Stomach (tissue), 9 donors: ENCODE results near the gene PPP1CA. TPM values are rescaled to one million over a fixed set of nuclear protein-coding genes. Genes with fewer than 3 reads are reported as not detected.
"Not testable (repeated sequence)": the region's sequence is repeated elsewhere in the genome, so short reads cannot be mapped to it uniquely, and the experiment has no call there.

Source experiments
- DNase-seq, 2 donors: peaks; one replicate each; pipeline versions ENCODE4 v3.0.0 to v3.0.0-alpha.2; 2013 to 2019
- H3K27ac ChIP-seq, 5 donors: fragments of 200-600 bp in 4 of 5; sonication (generic) in 4 of 5; one replicate each; pipeline ENCODE4 v1.5.1; 2013 to 2019; ENCODE audit warnings: mild to moderate bottlenecking in 1 of 5, moderate library complexity in 1 of 5
- H3K27me3 ChIP-seq, 3 donors: fragments of 200-600 bp; sonication (generic); one replicate each; pipeline ENCODE4 v1.5.1; 2017 to 2019; ENCODE audit warnings: mixed run types in 1 of 3
- H3K36me3 ChIP-seq, 4 donors: fragments of 200-600 bp; sonication (generic); 1 replicate in 3 of 4; 2 replicates in 1 of 4; pipeline ENCODE4 v1.5.1; 2016 to 2019
- H3K4me1 ChIP-seq, 4 donors: fragments of 200-600 bp; sonication (generic); one replicate each; pipeline ENCODE4 v1.5.1; 2016 to 2019
- H3K4me3 ChIP-seq, 4 donors: fragments of 200-600 bp; sonication (generic) in 3 of 4; one replicate each; pipeline ENCODE4 v1.5.1; 2016 to 2019; ENCODE audit warnings: mild to moderate bottlenecking in 1 of 4
- H3K9me3 ChIP-seq, 4 donors: fragments of 200-600 bp; sonication (generic); one replicate each; pipeline ENCODE4 v1.5.1; 2016 to 2019
- EP300 ChIP-seq: sonication (generic); formaldehyde crosslinking; IDR thresholded peaks from one replicate; pipeline ENCODE4 v1.6.1; 2017; ENCODE audit warnings: antibody characterized with exemption
- POLR2A ChIP-seq, 4 donors: fragments of 450-650 bp; IDR thresholded peaks; one replicate each; pipeline ENCODE4 v1.6.1; 2016; ENCODE audit warnings: antibody characterized with exemption in 4 of 4, control low read depth in 2 of 4, mild to moderate bottlenecking in 1 of 4, moderate library complexity in 1 of 4
- POLR2AphosphoS5 ChIP-seq, 3 donors: sonication (generic); formaldehyde crosslinking; IDR thresholded peaks; one replicate each; pipeline ENCODE4 v1.6.1; 2016; ENCODE audit warnings: antibody characterized with exemption in 3 of 3
- WGBS, 5 donors: extraction: QIAGEN DNeasy Blood & Tissue Kit in 3 of 5; methylation state at CpG; one replicate each; pipeline versions ENCODE4 v1.1.5 to v1.1.7; 2013 to 2018; 5-methylcytosine and 5-hydroxymethylcytosine counted together
- intact Hi-C: fragments of 100-400 bp; cut with DNase I; formaldehyde crosslinking; loops from one replicate; pipeline ENCODE4 v1.15.1; 2023; ENCODE audit warnings: low total_unique reads
- polyA plus RNA-seq, 3 donors: library from polyadenylated mRNA; stranded (reverse); fragments of 200-250 nt; gene quantifications; one replicate each; pipeline ENCODE4 v1.2.3, GENCODE V29; 2013
- total RNA-seq, 5 donors: library from RNA; depleted of rRNA; stranded (reverse); fragments of >200 nt; gene quantifications; one replicate each; pipeline versions ENCODE4 v1.1.0 to v1.2.3, GENCODE V29; 2014 to 2016
- TF ChIP-seq, protein P1 (sequence below), 7 experiments: fragments of 450-650 bp in 4 of 7; fragments of 200-600 bp in 3 of 7; sonication (generic) in 3 of 7; IDR thresholded peaks; one replicate each; pipeline ENCODE4 v1.5.1; 2016 to 2019; ENCODE audit warnings: antibody characterized with exemption in 7 of 7, control low read depth in 2 of 7, mild to moderate bottlenecking in 1 of 7
- donor health status: healthy with polysubstance abuse.
- donor health status: Bipolar disorder and iron deficiency.
- donor health status: healthy.

The PPP1CA gene
- total and polyA plus RNA-seq, 8 donors, result 28.6 to 229 (median 107) TPM

DNA sequence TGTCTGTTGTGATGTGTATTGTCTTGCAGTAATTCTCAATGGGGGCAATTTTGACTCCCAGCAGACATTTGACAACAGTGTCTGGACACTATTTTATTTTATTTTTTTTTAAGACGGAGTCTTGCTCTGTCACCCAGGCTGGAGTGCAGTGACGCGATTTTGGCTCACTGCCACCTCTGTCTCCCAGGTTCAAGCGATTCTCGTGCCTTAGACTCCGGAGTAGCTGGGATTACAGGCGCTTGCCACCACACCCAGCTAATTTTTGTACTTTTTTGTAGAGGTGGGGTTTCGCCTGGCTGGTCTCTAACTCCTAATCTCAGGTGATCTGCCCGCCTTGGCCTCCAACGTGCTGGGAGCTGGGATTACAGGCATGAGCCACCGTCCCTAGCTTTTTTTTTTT, 28.1 kb upstream of the PPP1CA start:
- H3K4me1 ChIP-seq, result peaks cover 20 to 40% (median 29%) of the 10 kb centered on the region in 4 donors
- H3K36me3 ChIP-seq, result peaks cover 36 to 53% (median 48%) of the 10 kb centered on the region in 4 donors
- H3K27me3 ChIP-seq, result no peaks in the 10 kb centered on the region
- peak overlapping the region in 3 of 4 donors; percentile 80 to 97 (median 86) for H3K4me3 ChIP-seq
- peak overlapping the region in 3 of 5 donors; percentile 95 to 98 (median 96) for H3K27ac ChIP-seq
- WGBS, 5 donors, result 48 to 72% (median 64%) methylated on average over 11 of the region's 11 CpGs
- no peak for TF ChIP-seq POLR2A (IDR thresholded peaks at IDR 0.05)
- TF ChIP-seq, protein P1, sequence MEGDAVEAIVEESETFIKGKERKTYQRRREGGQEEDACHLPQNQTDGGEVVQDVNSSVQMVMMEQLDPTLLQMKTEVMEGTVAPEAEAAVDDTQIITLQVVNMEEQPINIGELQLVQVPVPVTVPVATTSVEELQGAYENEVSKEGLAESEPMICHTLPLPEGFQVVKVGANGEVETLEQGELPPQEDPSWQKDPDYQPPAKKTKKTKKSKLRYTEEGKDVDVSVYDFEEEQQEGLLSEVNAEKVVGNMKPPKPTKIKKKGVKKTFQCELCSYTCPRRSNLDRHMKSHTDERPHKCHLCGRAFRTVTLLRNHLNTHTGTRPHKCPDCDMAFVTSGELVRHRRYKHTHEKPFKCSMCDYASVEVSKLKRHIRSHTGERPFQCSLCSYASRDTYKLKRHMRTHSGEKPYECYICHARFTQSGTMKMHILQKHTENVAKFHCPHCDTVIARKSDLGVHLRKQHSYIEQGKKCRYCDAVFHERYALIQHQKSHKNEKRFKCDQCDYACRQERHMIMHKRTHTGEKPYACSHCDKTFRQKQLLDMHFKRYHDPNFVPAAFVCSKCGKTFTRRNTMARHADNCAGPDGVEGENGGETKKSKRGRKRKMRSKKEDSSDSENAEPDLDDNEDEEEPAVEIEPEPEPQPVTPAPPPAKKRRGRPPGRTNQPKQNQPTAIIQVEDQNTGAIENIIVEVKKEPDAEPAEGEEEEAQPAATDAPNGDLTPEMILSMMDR (IDR thresholded peaks at IDR 0.05), result no peak
- no peak for TF ChIP-seq POLR2AphosphoS5 (IDR thresholded peaks at IDR 0.05)
- TF ChIP-seq EP300, result no peak
- no peaks in the 10 kb centered on the region for H3K9me3 ChIP-seq
- DNase-seq, result no peak
- intact Hi-C loops, result loop anchor here (10.0 kb wide), 1 partner anchor 75 kb away; the partner anchor contains the start of genes CDK2AP2 and PITPNM1

DNA sequence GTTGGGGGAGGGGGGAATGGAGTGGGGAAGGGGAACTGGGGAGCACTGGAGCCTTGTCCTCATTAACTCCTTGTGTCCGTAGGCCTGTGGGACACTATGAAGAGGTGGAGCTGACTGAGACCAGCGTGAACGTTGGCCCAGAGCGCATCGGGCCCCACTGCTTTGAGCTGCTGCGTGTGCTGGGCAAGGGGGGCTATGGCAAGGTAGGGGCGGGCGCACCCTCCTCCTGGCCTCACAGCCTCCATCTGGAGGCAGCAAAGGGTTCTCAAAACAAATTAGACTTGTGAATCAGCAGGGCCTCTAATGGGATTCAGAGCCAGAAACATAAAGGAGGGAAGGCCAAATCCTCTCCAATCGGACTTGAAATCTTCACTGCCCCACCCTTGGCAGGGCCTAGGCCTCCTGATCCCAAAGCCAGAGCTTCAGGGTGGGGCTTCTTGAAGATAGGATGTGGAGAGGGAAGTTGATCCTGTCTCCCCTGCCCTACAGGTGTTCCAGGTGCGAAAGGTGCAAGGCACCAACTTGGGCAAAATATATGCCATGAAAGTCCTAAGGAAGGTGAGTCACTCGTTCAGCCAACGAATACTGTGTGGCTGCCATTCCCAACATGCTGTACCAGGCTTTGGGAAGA, 27.5 kb upstream of the PPP1CA start:
- peak overlapping the region; percentile 80 to 97 (median 90) for H3K4me3 ChIP-seq
- H3K27ac ChIP-seq, result peak overlapping the region; percentile 91 to 98 (median 95)
- no peaks in the 10 kb centered on the region for H3K9me3 ChIP-seq
- TF ChIP-seq, protein P1 (IDR thresholded peaks at IDR 0.05), result no peak
- TF ChIP-seq EP300, result no peak
- no peak for TF ChIP-seq POLR2AphosphoS5 (IDR thresholded peaks at IDR 0.05)
- no peak for TF ChIP-seq POLR2A (IDR thresholded peaks at IDR 0.05)
- H3K27me3 ChIP-seq, result no peaks in the 10 kb centered on the region
- peaks cover 30 to 47% (median 42%) of the 10 kb centered on the region in 4 donors for H3K36me3 ChIP-seq
- H3K4me1 ChIP-seq, result peaks cover 20 to 35% (median 26%) of the 10 kb centered on the region in 4 donors
- intact Hi-C loops, result no loop called here
- peak in 1 of 2 donors; percentile 41 for DNase-seq
- 20 to 45% (median 36%) methylated on average over 9 to 12 of the region's 12 CpGs for WGBS, 5 donors

DNA sequence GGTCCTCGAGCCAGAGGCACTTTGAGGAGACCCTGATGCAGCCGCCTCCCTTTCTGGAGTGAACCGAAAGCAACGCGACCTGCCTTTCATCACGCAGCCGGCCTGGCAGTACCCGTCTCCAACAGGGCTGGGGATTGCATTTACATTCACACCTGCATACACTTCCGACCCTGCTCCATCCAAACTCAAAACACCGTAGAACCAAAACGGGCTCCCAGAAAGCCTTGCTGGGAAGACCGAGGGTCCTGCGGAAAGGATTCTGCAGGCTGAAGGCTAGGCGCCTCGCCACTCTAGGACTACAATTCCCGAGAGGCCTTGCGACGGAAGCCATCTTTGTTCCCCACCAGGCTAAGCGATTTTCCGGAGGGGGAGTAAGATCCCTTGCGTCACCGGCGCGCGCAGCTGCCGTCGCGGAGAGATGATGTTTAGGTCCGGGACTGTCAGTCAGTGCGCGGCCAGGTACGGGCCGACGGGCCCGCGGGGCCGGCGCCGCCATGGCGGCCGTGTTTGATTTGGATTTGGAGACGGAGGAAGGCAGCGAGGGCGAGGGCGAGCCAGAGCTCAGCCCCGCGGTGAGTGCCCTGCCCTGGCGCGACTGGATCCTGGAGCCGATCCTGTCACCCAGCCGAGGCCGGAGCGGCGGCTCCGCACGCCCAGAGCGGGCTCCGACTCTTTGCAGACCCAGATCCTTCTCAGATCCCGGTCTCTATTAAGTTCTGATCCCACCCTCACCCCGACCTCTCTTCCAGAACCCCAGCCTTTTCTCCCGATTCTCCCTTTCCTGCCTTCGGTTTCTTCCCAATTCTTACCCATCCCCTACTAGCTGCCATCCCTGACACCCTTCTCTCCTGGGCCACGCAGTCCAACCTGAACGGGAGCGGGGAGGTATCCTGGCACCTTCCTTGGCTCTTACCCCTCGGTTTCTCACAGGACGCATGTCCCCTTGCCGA, 26.7 kb upstream of the PPP1CA start, which contains the start of gene RPS6KB2:
Gene RPS6KB2 (plus strand): TSS at position 443 of the 950 bp plus-strand sequence. CDS start 52 bp downstream, at position 495.
- TF ChIP-seq EP300 (no peak), POLR2A (IDR thresholded peaks at IDR 0.05) (peak in 2 of 4 donors; percentile 65 to 94), POLR2AphosphoS5 (IDR thresholded peaks at IDR 0.05) (peak; percentile 94 to 99 (median 98))
- TF ChIP-seq, protein P1 (IDR thresholded peaks at IDR 0.05), result no peak
- peak within 1 kb of the TSS; percentile 91 to 98 (median 95) for H3K27ac ChIP-seq
- H3K36me3 ChIP-seq, result peaks cover 23 to 39% (median 34%) of the 10 kb centered on the region in 4 donors
- intact Hi-C loops, result no loop called here
- no peaks in the 10 kb centered on the region for H3K27me3 ChIP-seq
- peak within 1 kb of the TSS; percentile 80 to 97 (median 90) for H3K4me3 ChIP-seq
- DNase-seq, result peak; percentile 99 to 100
- no peaks in the 10 kb centered on the region for H3K9me3 ChIP-seq
- H3K4me1 ChIP-seq, result peaks cover 20 to 34% (median 26%) of the 10 kb centered on the region in 4 donors
- WGBS, 5 donors, result 0 to 1% (median 1%) methylated on average over 46 to 68 of the region's 68 CpGs

DNA sequence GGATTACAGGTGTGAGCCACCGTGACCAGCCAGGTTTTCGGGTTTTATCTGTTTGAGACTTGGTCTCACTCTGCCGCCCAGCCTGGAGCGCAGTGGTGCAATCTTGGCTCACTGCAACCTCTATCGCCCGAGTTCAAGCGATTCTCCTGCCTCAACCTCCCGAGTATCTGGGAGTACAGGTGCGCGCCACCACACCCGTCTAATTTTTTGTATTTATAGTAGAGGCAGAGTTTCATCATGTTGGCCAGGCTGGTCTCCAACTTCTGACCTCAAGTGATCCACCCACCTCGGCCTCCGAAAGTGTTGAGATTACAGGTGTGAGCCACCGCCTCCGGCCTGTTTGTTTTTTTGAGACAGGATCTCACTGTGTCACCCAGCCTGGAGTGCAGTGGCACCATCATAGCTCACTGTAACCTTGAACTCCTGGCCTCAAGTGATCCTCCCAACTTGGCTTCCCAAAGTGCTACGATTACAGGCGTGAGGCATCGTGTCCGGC, 25.8 kb upstream of the PPP1CA start:
- Histone ChIP-seq H3K4me3 (peak overlapping the region; percentile 80 to 97 (median 90)), H3K36me3 (peaks cover 14 to 30% (median 25%) of the 10 kb centered on the region in 4 donors), H3K4me1 (peaks cover 20 to 30% (median 26%) of the 10 kb centered on the region in 4 donors), H3K27ac (peak overlapping the region; percentile 91 to 98 (median 95))
- WGBS, 5 donors, result 58 to 75% (median 68%) methylated on average over 19 of the region's 19 CpGs
- DNase-seq, H3K27me3 ChIP-seq, intact Hi-C loops, H3K9me3 ChIP-seq: not testable (repeated sequence)
